Measurements from ENCODE around the gene NIN. TPM values are rescaled to one million over a fixed set of nuclear protein-coding genes. Genes with fewer than 3 reads are reported as not detected.
"Not testable (repeated sequence)": the region's sequence is repeated elsewhere in the genome, so short reads cannot be mapped to it uniquely, and the experiment has no call there.

NIN gene
- total and polyA plus RNA-seq, 2 of the 4 experiments (the other 2 are of a cell fraction) = 15.2 to 98.4 TPM

DNA sequence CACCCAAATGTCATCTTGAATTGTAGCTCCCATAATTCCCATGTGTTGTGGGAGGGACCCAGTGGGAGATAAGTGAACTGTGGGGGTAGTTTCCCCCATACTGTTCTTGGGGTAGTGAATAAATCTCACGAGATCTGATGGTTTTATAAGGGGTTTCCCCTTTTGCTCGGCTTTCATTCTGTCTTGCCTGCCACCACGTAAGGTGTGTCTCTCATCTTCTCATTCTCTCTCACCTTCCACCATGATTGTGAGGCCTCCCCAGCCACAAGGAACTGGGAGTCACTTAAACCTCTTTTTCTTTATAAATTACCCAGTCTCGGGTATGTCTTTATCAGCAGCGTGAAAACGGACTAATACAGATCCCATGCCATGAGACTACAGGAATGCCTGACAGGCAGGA, 11.7 kb downstream of the NIN start:
- H4K5ac ChIP-seq (ENCODE audit: low read depth, low read length); DNase-seq; ATAC-seq (ENCODE audit: low read depth); H3K4me2 ChIP-seq (ENCODE audit: low read depth, low read length); H2BK120ac ChIP-seq (ENCODE audit: low read depth, low read length); POLR2A ChIA-PET (ENCODE audit: unreplicated experiment); H3K4me3 ChIP-seq (ENCODE audit: insufficient read depth, low read depth, low read length); intact Hi-C loops (cut with micrococcal nuclease); CTCF ChIA-PET; dilution Hi-C loops (cut with HindIII; ENCODE audit: low sequenced_read_pairs, unreplicated experiment); H4K8ac ChIP-seq (ENCODE audit: low read depth in 2 of 2, low read length in 2 of 2); H3K27me3 ChIP-seq (ENCODE audit: control insufficient read depth, insufficient read depth, low read length); H2BK5ac ChIP-seq (ENCODE audit: low read depth, low read length, poor library complexity, severe bottlenecking); H3K36me3 ChIP-seq (ENCODE audit: control insufficient read depth, insufficient read depth, low read length); H3K4ac ChIP-seq (ENCODE audit: low read depth, low read length); H3K9me3 ChIP-seq (ENCODE audit: control insufficient read depth, insufficient read depth, low read length); H2BK15ac ChIP-seq (ENCODE audit: low read depth, low read length); H3K9ac ChIP-seq (ENCODE audit: low read depth, low read length); H3K23ac ChIP-seq (ENCODE audit: low read depth, low read length); H2AK5ac ChIP-seq (ENCODE audit: low read depth, low read length); H2AFZ ChIP-seq (replicated peaks; ENCODE audit: low read length, poor library complexity); H4K91ac ChIP-seq (ENCODE audit: insufficient read depth, low read depth, low read length); BruUV-seq (replicated peaks); H2BK20ac ChIP-seq (ENCODE audit: low read depth, low read length); in situ Hi-C loops (cut with MboI; ENCODE audit: low sequenced_read_pairs); H3K56ac ChIP-seq (ENCODE audit: extremely low read depth, insufficient read depth, low read length); H3K14ac ChIP-seq (replicated peaks; ENCODE audit: low read depth, low read length); H2AK9ac ChIP-seq (replicated peaks; ENCODE audit: low read depth, low read length, poor library complexity); H3K18ac ChIP-seq (ENCODE audit: low read depth, low read length); H3K27ac ChIP-seq (ENCODE audit: insufficient read depth, low read length): not testable (repeated sequence)
- Histone ChIP-seq H3K79me1 (ENCODE audit: low read depth in 1 of 2, low read length in 2 of 2) (peaks cover 45 to 77% of the 10 kb centered on the region in 2 experiments), H4K20me1 (ENCODE audit: insufficient read depth, low read length) (peaks cover 48% of the 10 kb centered on the region), H3K4me1 (ENCODE audit: control insufficient read depth, insufficient read depth, low read length) (peaks cover 17% of the 10 kb centered on the region), H3K9me1 (ENCODE audit: insufficient read depth, low read length) (peaks cover 17% of the 10 kb centered on the region)
- no CpG with 5 or more reads among the region's 6 CpGs for whole genome bisulfite sequencing, 2 experiments (ENCODE audit: extremely low coverage in 2 of 2, insufficient read length in 1 of 2)
